ENCODE results near the gene KRT4. TPM values are rescaled to one million over a fixed set of nuclear protein-coding genes. Genes with fewer than 3 reads are reported as not detected.

Gene KRT4
- polyA plus RNA-seq, 4 donors = 0.48 to 0.76 (median 0.61) TPM

GRCh38 chr12:52759218-52759617 lies 54.7 kb downstream of the KRT4 start:
- no peak for DNase-seq (ENCODE audit: low read depth in 4 of 4, low spot score in 2 of 4)

- no peak for DNase-seq (ENCODE audit: low read depth in 4 of 4, low spot score in 2 of 4)
Measured at GRCh38 chr12:52757449-52758176, 56.3 kb downstream of the KRT4 start.

Other genes starting within 250 kb of the KRT4 start
- not detected for gene KRT74, start 240.3 kb downstream of the KRT4 start, polyA plus RNA-seq (ENCODE audit: insufficient read length in 4 of 4)
- gene KRT72, start 212.7 kb downstream of the KRT4 start, polyA plus RNA-seq (ENCODE audit: insufficient read length in 4 of 4) = under 1 TPM in 2 of 4 donors, not detected in 2; 0.08 to 0.17 TPM
- gene KRT73, start 195.6 kb downstream of the KRT4 start, polyA plus RNA-seq (ENCODE audit: insufficient read length in 4 of 4) = under 1 TPM in 1 of 4 donors, not detected in 3; 0.06 TPM
- not detected for gene KRT2, start 161.9 kb downstream of the KRT4 start, polyA plus RNA-seq (ENCODE audit: insufficient read length in 4 of 4)
- under 1 TPM; 0.21 to 0.32 (median 0.28) TPM for gene KRT1, start 133.7 kb downstream of the KRT4 start, polyA plus RNA-seq (ENCODE audit: insufficient read length in 4 of 4)
- not detected for gene KRT77, start 110.6 kb downstream of the KRT4 start, polyA plus RNA-seq (ENCODE audit: insufficient read length in 4 of 4)
- gene KRT76, start 36.8 kb downstream of the KRT4 start, polyA plus RNA-seq (ENCODE audit: insufficient read length in 4 of 4) = not detected
- gene KRT3, start 18.0 kb downstream of the KRT4 start, polyA plus RNA-seq (ENCODE audit: insufficient read length in 4 of 4) = not detected
- gene KRT79, start 20.2 kb upstream of the KRT4 start, polyA plus RNA-seq (ENCODE audit: insufficient read length in 4 of 4) = not detected
- gene KRT78, start 34.9 kb upstream of the KRT4 start, polyA plus RNA-seq (ENCODE audit: insufficient read length in 4 of 4) = not detected
- gene KRT8, start 91.0 kb upstream of the KRT4 start, polyA plus RNA-seq (ENCODE audit: insufficient read length in 4 of 4) = 100 to 1,000 TPM; 212 to 262 (median 238) TPM
- 100 to 1,000 TPM; 164 to 178 (median 168) TPM for gene KRT18, start 135.0 kb upstream of the KRT4 start, polyA plus RNA-seq (ENCODE audit: insufficient read length in 4 of 4)
- gene EIF4B, start 192.3 kb upstream of the KRT4 start, polyA plus RNA-seq (ENCODE audit: insufficient read length in 4 of 4) = 100 to 1,000 TPM; 463 to 558 (median 490) TPM
- 100 to 1,000 TPM in 2 of 4 donors, 10 to 100 TPM in 2; 66.5 to 168 (median 112) TPM for gene TNS2, start 235.9 kb upstream of the KRT4 start, polyA plus RNA-seq (ENCODE audit: insufficient read length in 4 of 4)

Measured in left renal cortex interstitium (tissue), 4 donors.